CD4-positive, alpha-beta T cell treated with Interferon alpha-2 for 1 hour (primary cell): ENCODE data around the gene CACNA2D1.

Experiments used
- DNase-seq, 2 donors: peaks; one replicate each; pipeline ENCODE4 v3.0.0-alpha.2; 2020 to 2022

CACNA2D1 gene

DNA sequence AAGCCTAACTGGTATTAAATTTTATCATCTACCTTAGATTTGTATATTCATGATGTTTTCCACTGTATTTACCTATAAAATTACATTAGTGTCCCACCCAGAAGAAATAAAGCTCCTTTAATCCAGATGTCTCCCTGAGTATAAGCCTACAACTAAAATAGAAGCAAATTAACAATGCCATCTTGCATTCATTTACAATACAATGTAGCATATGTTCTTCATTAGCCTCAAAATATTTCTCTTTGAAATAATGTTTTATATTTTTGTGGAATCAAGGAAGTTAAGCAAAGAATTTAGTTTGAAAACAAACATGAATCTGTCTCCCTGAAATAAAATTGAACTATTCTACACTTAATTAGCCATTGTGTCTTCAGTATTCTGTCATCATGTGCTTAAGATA, 112.3 kb downstream of the CACNA2D1 start:
- DNase-seq: no peak

DNA sequence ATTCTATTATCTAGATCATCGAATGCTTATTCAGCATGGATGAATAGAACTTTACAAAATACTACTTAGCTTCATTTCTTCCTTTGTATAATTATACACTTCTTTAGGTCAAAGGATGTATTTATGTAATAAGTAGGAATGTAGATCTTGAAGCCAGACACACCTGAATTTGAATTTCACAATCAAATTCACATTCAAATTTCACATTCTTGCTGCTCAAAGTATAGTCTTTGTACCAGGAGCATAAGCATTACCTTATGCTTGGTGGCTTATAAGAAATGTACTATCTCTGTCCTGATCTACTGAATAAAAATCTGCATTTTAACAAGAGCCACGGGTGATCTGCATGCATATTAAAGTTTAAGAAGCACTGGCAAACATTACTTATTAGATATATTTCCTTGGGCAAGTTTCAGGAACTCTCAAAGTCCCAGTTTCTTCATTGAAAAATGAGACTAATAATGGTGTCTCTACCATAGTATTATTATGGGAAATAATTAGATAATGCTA, 112.8 kb downstream of the CACNA2D1 start:
- DNase-seq: no peak

DNA sequence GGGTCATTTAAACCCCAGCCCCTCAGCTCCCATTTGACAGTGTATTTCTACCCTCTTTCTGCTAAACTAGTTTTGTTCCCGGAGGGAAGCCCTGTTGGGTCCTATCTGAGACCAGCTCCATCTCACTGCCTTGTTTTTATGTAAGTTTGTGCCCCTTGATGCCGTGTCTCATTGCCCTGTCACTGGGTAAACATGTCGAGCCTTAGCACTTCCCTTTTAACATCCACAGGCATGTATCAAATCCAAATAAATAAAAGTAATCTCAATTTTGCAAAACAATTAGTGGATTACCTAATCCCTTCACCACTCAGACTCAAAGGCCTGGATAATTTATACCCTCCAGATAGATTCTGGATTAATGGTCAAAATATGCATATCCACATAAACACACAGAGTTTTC, 115.7 kb downstream of the CACNA2D1 start:
- DNase-seq: no peak

DNA sequence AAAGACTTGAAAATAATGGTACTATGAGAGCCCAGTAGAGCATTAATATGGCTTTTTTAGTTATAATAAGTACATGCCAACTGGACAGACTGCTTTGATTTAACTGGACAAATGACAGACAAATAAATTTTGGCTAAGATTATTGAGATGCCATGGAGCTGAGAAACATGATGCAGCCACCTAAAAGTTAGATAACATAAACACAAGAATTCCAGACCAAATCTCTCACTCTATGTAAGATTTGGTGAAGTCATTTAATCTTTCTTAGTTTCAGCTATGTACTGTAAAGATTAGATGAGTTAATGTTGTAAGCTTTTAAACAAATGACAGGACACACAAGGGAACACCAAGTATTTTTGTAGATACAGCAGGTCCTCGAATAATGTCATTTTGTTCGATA, 118.2 kb downstream of the CACNA2D1 start:
- no peak for DNase-seq

DNA sequence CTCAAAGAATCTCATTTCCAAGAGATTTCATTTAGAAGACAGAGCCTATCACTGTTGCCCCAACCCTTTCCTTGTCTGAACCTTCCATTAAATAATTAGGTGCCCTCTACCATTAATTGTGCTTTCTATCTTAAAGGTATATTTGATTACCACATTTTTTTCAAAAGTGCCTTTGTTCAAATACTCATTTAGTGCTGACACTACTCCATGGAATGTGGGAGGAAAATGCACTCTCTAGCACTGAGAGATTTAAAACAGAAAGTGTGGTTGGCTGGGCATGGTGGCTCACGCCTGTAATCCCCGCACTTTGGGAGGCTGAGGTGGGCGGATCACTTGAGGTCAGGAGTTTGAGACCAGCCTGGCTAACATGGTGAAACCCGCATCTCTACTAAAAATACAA, 119.8 kb downstream of the CACNA2D1 start:
- DNase-seq: no peak

DNA sequence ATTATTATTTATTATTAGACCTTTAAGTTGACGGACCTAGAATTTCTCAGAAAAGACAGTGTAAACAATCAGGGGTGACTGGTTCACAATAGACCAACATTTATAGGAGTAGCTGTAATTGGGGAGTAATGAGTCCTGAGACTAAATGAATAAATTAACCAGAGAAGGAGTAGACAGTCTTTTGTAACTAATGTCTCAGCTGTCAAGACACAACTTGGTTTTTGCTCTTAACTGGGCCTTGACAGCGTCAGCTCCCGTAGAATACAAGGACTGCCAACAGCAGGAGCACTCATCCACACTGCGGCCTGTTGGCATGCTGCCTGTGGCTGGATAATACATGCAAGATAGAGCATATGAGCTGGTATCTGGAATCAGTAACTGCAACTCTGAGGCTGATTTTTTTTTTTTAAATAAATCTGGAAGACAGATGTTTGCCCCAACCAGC, 123.9 kb downstream of the CACNA2D1 start:
- no peak for DNase-seq

DNA sequence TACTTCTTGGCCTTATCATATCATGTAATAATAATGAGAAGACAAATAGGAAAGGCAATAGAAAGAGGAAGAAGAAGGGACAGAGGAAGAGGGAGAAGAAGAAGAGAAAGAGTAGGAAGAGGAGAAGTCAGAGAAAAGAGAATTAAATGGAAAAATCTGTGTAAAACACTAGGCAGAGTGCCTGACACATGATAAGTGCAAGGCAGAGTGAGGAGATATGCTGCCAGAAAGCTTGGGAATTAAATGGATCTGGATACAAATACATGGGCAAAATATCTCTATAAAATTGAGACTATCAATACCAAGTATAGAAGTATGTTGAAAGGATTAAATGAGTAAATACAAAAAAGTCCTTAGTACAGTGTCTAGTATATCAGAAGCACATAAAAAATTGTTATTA, 124.8 kb downstream of the CACNA2D1 start:
- no peak for DNase-seq

DNA sequence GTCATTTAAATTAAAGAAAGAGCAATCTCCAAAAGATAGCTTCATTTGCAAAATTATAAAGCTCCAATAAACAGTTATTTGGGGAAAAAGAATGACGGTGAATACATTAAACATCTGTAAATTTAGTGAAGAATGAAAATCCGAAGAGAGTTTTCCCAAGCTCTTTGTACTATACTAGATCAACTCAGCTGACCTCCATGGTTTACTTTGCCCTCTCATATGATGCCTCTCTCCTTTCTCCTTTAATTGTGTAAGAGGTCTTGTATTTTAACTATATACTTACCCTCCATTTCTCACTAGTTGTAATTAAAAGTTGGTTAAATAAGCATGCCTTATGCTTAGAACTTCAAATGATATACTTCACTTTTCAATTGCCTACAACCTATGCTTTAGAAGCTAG, 125.8 kb downstream of the CACNA2D1 start:
- DNase-seq: no peak

DNA sequence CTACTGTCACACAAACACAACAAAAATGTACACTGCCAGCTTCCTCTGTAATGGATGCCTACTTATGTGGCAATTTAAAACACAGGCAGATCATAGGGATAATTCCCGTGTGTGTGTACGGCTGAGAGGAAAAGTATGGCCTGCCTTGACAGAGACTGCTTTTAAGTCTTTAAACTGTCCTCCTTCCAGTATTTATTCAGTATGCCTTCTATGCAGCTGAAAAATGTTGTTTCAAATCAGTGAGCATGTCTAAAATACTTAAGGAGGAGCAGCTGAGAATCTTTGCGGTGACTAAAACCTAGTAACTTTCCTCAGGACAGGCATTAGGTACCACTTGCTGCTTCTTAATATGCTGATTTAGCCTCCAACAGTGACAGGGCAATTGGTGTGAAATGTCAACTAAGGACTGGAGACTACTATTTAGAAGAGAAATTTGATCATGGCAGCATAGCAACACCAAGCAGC, 126.3 kb downstream of the CACNA2D1 start:
- no peak for DNase-seq

DNA sequence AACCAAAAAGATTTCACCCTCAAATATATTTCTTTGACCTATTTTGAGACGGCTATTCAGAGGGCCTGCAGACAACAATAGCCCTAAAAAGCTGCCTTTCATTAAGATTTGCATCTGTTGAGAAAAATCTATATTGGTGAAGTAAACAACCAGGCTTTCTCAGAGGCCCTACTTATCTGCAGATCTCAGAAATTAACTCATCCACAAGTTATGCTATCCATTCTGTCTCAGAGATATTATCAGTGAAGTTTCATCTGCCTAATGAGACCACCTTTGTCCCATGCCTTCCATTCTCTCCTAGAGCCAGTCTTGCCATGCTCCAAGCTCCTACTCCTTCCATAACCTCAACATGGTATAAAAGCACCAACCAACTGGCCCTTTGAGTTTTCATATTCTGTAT, 130.3 kb downstream of the CACNA2D1 start:
- no peak for DNase-seq

DNA sequence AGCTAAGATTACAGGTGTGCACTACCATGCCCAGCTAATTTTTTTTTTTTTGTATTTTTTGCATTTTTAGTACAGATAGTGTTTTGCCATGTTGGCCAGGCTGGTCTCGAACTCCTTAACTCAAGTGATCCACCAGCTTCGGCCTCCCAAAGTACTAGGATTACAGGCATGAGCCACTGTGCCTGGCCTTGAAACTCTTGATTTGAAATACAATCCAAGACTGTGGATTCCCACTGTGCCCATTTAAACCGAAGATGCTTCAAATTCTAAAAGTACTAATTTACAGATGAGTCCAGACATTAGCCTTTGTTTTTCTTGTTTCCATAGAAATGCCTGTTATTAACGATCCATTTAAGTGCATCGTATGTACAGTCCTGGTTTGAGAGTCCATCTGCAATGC, 130.9 kb downstream of the CACNA2D1 start:
- DNase-seq: no peak

DNA sequence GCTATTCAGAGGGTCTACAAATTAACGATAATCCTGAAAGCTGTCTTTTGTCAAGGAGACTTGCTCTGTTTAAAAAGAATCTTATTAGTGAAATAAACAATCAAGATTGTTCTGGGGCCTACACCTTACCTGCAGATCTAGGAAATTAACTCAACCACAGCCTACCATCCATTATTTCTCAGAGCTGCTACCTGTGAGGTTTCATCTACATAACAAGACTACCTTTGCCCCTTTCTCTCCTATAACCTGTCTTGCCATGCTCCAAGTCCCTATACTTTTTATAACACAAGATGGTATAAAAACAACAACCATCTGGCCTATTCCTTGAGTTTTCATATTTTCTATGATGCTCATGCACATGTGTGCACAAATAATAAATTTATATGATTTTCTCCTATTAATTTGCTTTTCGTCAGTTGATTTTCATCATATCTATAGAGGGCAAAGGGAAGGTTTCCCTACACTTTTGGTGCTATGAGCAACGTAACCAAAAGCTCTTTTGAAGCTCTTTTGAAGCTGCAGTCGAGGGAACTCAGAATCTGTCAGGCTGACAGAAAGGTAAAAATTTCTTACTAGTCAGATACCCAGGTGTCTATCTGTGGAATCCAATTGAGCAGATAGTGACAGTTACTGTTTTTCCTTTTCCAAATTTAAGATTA, 138.1 kb downstream of the CACNA2D1 start:
- DNase-seq: no peak

DNA sequence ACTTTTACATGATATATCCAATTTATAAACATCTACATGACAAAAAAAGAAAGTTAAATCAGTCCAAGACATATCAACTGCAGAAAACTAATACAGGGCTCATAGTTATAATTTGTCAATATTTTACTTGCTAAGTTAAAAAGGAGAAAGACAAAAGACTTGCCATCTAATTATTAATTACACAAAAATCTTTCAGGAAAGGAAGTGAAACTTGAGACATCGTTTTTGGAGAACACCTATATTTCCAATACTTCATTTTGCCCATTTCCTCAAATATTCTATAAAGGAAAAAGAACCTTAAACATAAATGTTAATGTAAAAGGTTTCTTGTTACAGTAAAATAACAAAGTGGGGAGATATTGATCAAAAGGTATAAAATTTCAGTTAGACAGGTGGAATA, 148.7 kb downstream of the CACNA2D1 start:
- DNase-seq: no peak

DNA sequence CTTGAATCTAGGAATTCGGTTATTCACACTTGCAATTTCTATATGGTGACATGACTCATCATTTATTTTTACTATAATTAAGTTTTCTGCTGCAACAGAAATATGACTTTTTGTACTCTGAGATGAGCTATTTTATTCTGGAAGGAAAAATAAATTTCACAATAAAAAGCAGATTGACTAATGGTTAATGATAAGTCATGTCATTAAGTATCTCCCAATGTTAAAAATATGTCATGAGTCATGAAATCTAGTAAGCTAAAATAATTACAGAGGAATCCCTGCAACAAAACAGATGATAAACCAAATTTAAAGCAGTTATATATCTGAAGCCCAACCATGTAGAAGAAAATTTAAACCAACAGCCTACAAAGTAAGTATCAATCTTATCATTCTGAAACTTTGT, 149.2 kb downstream of the CACNA2D1 start:
- no peak for DNase-seq

DNA sequence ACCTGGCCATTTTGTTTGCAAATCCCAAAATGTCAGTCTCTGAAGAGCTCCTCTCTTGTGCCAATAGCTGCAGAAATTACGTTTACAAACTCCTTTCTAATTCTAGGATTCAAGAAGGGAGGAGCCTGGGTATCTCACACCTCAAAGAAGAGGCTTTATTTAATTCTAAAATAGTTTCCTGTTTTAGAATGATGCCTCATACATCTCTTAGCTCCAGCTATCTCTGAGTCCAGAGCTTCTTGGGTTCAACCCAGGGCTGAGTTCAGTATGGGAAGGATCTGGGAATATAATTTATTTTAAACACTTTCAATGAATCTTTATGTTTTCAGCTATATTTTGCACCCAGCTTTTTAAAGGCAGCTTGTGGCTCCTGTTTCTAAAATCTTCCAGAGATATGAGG, 150.1 kb downstream of the CACNA2D1 start:
- DNase-seq: no peak

DNA sequence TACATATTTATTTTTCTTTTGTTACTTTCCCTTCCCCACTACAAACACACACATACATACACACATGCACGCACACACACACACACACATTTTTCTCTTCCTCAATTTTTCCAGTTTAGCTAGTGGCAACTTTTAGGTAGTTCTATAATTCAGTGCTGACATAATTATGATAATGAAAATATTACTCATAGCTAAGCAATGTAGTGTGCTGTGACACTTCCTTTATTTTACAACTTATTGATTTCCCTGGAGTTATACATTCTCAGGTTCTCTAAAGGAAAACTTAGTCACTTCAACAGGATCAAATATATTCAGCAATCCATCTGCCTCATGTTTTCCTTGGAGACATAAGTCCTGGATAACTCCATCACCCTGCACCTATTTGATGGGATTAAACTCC, 151.6 kb downstream of the CACNA2D1 start:
- DNase-seq: no peak

DNA sequence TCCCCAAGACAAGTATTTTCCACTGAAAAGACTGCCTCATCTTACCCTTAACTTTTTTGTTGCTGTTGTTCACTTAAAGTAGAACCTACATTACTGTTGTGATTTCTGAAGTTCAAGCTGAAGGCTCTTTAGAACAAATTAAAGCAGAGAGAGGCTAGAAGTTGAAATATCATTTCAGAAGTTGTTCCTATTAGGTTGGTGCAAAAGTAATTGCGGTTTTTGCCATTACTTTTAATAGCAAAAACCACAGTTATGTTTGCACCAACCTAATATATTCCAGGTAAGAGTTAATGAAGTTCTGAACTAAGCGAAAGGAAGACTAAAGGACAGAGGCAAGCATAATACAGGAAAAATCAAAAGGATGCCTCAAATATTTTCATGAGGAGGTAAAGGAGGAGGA, 153.7 kb downstream of the CACNA2D1 start:
- DNase-seq: no peak

DNA sequence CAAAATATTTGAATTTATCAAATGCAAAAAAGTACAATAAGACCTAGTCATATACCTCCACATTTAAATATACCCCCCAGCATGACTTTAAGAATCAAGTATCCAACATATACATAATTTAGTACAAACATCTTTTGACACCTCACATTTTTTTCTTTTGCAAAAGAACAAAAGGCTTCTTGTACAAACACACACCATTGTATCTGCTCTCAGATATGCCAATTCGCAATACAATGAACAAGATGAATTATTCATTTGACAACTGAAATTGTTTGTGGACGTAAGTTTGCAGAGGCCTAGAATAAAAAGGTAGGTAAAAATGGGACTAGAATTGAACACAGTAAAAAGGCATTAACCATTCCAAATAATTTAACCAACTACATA, 154.4 kb downstream of the CACNA2D1 start:
- no peak for DNase-seq

DNA sequence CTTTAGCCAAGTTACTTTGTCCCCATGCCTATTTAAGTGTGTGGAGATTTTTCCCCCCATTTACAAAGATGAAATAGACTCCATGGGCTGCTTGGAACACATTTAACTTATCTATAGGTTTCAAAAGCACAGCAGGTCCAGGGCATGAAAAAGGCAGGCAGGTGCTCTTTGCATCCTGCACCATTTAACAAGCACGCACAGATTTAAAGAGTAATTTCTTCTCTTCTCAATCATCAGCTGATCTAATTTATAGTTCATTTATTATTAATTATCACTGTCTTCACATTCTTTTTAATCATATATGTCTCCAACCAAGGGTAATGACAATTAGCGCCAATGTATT, 156.8 kb downstream of the CACNA2D1 start:
- DNase-seq: no peak

DNA sequence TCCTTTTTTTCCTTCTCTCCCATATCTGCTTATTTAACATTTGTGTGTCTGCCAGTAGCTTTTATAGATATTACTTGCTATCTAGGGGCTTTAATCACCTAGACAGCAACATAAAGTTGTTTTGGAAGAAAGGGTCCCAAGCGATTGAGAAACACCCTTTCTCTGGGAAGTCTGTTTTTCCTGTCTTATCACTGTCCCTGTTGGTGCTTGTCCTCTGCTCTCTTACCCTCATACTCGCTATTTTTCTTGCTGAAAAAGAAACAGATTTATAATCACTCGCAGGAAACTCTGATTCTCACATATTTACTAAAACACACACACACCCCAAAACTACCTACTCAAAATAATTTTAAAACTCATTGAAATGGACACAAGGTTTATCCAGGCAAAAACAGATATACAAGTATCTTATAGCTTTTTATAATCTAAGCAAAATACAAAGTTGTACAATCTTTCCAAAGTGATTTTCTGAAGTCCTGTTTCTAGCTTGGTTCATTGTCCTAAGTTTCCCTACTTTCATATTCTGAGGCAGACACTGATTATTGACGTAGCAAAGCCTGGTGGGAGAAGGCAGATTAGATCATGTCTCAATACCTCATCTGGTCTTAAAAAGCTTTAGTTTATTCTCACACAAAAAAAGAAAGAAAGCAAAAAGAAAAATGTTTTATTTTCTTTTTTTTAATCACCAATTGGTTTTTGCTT, 157.3 kb downstream of the CACNA2D1 start:
- no peak for DNase-seq

DNA sequence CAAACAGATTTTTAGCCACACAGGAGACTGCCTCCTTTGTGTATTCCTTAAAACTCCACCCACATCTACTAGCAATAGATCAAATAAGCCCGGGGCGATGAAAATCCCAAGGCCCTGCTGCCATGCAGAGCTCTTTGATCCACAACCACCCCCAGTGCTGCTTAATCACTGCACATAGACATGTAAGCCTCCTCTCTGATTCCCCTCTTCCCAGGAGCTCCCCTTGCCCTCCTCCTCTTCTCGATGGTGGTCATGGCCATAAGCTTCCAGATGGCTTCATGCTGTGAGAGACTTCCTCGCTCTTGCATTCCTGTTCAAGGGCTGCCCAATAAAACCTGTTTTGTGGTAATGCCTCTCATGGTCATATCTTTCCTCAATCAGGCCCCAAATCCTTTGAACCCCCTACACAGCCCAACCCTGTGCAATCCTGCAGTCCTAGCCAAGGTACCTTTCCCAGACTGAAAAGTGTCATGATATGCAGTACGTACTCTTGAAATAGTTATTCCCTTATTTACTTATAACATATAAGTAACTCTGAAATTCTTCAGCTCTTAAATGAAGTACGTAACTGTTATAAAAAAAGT, 158.5 kb downstream of the CACNA2D1 start:
- no peak for DNase-seq

DNA sequence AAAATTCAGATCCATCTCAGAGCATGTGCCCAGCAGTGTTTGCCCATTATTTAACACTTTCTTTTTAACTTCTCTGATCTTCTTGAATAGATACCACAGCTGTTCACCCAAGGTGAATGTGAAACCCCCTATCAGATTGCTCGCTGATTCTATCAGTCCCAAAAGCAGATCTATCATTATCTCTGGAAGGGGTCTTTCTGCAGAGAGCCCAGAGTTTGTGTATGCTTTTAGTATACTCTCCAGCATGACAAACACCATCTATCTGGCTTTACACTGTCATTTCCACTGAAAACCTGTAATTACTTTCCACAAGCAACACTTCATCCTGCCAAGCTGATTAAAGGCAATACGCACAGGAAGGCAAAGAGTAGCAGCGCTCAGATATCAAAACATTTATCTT, 168.2 kb downstream of the CACNA2D1 start:
- no peak for DNase-seq

DNA sequence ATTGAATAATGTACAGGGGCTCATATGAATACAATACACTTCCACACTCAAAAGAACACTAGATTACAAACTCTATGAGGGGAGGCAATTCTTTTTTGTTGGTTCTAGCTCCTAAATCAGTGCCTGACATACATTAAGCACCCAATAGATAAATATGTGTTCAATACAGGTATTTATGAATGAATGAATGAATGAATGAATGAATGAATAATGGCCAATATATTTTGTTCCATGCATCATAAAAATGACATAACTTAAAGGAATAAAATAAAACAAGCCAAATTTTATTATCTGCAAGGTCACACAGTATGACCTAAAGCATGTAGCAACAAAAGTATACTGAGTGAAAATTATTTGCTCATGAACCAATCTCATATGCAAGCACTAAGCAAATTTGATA, 168.9 kb downstream of the CACNA2D1 start:
- no peak for DNase-seq

DNA sequence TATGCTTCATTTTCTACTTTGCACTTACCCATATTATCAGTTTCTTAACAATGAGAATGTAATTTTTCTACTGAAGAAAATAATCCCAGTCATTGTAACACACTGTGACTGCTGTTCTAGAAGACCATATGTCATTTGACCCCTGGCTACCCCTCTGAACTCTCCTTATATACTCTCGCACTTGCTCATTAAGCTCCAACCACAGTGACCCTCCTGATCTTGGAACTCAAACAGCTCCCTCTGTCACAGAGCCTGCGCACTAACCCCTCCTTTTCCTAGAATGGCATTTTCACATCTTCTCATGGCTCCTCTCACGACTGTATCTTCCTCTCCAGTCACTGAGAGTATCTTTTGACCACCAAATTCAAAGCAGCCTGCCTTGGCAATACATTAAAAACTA, 169.7 kb downstream of the CACNA2D1 start:
- DNase-seq: no peak
